K562 (cell line): ENCODE results near the gene DNAJB6. TPM values are rescaled to one million over a fixed set of nuclear protein-coding genes. Genes with fewer than 3 reads are reported as not detected.

ENCODE experiments used
- ATAC-seq: fragments of 200-7000 bp; cut with Tn5 transposase; 3 replicates; pipeline ENCODE4 v1.9.1; 2020; ENCODE audit warnings: moderate library complexity
- BruUV-seq: library from RNA; stranded (reverse); fragments of 400-500 nt; replicated peaks from 2 replicates; lab custom pipeline; 2021; lab: Mats Ljungman, UMichigan
- CTCF ChIA-PET: fragments of 300-600 bp; formaldehyde crosslinking; extraction: SDS; loops from one replicate; lab custom pipeline; 2021; ENCODE audit warnings: low intra/inter-chr PET ratio; lab: Yijun Ruan, JAX
- POLR2A ChIA-PET: fragments of 300-600, 350-650 bp; sonication (Branson Sonifier 250); formaldehyde crosslinking; extraction: SDS; loops from one replicate; lab custom pipeline; 2021; ENCODE audit warnings: antibody characterized with exemption, inconsistent platforms; lab: Yijun Ruan, JAX
- DNase-seq, 4 experiments: peaks; one replicate each; pipeline versions ENCODE4 v3.0.0 to v3.0.0-alpha.2; 2011 to 2018; ENCODE audit warnings: low spot score in 3 of 4, mixed read lengths in 3 of 4; ENCODE audit errors: extremely low read depth in 1 of 4
- FAIRE-seq: peaks from 2 replicates; lab custom pipeline; 2011; peaks lifted over from hg19 to GRCh38; lab: Jason Lieb, UNC
- H2AFZ ChIP-seq: 2 replicates; pipeline ENCODE4 v1.6.0; 2011; ENCODE audit warnings: low read depth, low read length, control low read depth, inconsistent platforms
- H3K27ac ChIP-seq: fragments of 200-600 bp; 3 replicates; pipeline ENCODE4 v1.8.0; 2011; ENCODE audit warnings: low read depth, mild to moderate bottlenecking, control low read depth, inconsistent platforms, low read length, moderate library complexity, mixed read lengths; ENCODE audit errors: extremely low read depth
- H3K27me3 ChIP-seq, 2 experiments: fragments of 300-600 bp in 1 of 2; 2 replicates in 1 of 2; 3 replicates in 1 of 2; pipeline versions ENCODE4 v1.6.0 to v1.8.0; 2011; ENCODE audit warnings: inconsistent platforms in 2 of 2, low read length in 2 of 2, mild to moderate bottlenecking in 1 of 2, mixed read lengths in 1 of 2, moderate library complexity in 1 of 2; ENCODE audit not compliant: control insufficient read depth in 2 of 2, insufficient read depth in 2 of 2
- H3K36me3 ChIP-seq: fragments of 300-600 bp; 3 replicates; pipeline ENCODE4 v1.8.0; 2011; ENCODE audit warnings: mild to moderate bottlenecking, low read length, inconsistent platforms; ENCODE audit not compliant: control insufficient read depth, insufficient read depth
- H3K4me1 ChIP-seq, 2 experiments: fragments of 200-600 bp in 1 of 2; replicated peaks in 1 of 2; 2 replicates in 1 of 2; 3 replicates in 1 of 2; pipeline versions ENCODE4 v1.5.1 to v1.8.0; 2011; ENCODE audit warnings: inconsistent platforms in 2 of 2, low read length in 2 of 2, mild to moderate bottlenecking in 1 of 2, mixed read lengths in 1 of 2, moderate library complexity in 1 of 2; ENCODE audit not compliant: control insufficient read depth in 2 of 2, insufficient read depth in 2 of 2
- H3K4me2 ChIP-seq: 2 replicates; pipeline ENCODE4 v1.6.1; 2011; ENCODE audit warnings: low read length, control low read depth, inconsistent platforms, mixed read lengths; ENCODE audit not compliant: insufficient read depth
- H3K4me3 ChIP-seq: fragments of 200-600 bp; sonication (generic), shearing (Covaris generic); 2 replicates; pipeline ENCODE4 v1.5.1; 2016; ENCODE audit warnings: control low read depth, inconsistent platforms
- H3K79me2 ChIP-seq: fragments of 200-600 bp; 3 replicates; pipeline ENCODE4 v1.8.0; 2011; ENCODE audit warnings: low read length, inconsistent platforms; ENCODE audit not compliant: control insufficient read depth, insufficient read depth
- H3K9ac ChIP-seq, 2 experiments: 2 replicates each; pipeline versions ENCODE4 v1.6.0 to v1.6.1; 2011; ENCODE audit warnings: low read depth in 2 of 2, low read length in 2 of 2, control low read depth in 1 of 2, inconsistent platforms in 1 of 2, mild to moderate bottlenecking in 1 of 2, mixed read lengths in 1 of 2; ENCODE audit not compliant: insufficient read depth in 1 of 2
- H3K9me1 ChIP-seq: one replicate; pipeline ENCODE4 v1.6.0; 2011; ENCODE audit warnings: inconsistent platforms, mild to moderate bottlenecking, low read length, moderate library complexity; ENCODE audit not compliant: control insufficient read depth, insufficient read depth
- H3K9me3 ChIP-seq: replicated peaks from 2 replicates; pipeline ENCODE4 v1.5.1; 2011; ENCODE audit warnings: low read depth, low read length, inconsistent platforms; ENCODE audit not compliant: control insufficient read depth, insufficient read depth
- H4K20me1 ChIP-seq: replicated peaks from 2 replicates; pipeline ENCODE4 v1.6.1; 2011; ENCODE audit warnings: low read length, inconsistent platforms, mixed read lengths; ENCODE audit not compliant: control insufficient read depth, insufficient read depth
- ARHGAP35 ChIP-seq: fragments of 450-650 bp; IDR thresholded peaks from 2 replicates; pipeline ENCODE4 v1.6.1; 2018; ENCODE audit not compliant: partially characterized antibody
- ARID4B ChIP-seq: sonication (generic); formaldehyde crosslinking; IDR thresholded peaks from 2 replicates; pipeline ENCODE4 v1.8.0; 2022; ENCODE audit warnings: mild to moderate bottlenecking, missing genetic modification reagents
- KDM4B ChIP-seq, 2 experiments: fragments of 450-650 bp in 1 of 2; sonication (generic) in 1 of 2; IDR thresholded peaks; 2 replicates each; pipeline ENCODE4 v1.6.1; 2016 to 2017; ENCODE audit warnings: borderline replicate concordance in 2 of 2, antibody characterized with exemption in 1 of 2, low read depth in 1 of 2, mild to moderate bottlenecking in 1 of 2
- LCOR ChIP-seq: sonication (generic); formaldehyde crosslinking; IDR thresholded peaks from 2 replicates; pipeline ENCODE4 v1.8.0; 2022; ENCODE audit warnings: mild to moderate bottlenecking, missing genetic modification reagents
- MXI1 ChIP-seq: IDR thresholded peaks from 2 replicates; pipeline ENCODE4 v1.6.1; 2011; ENCODE audit warnings: low read depth, mild to moderate bottlenecking, improper control_type of control experiment, low read length
- NBN ChIP-seq: fragments of 450-650 bp; IDR thresholded peaks from 2 replicates; pipeline ENCODE4 v1.6.1; 2016; ENCODE audit warnings: low read depth, mild to moderate bottlenecking
- POLR3A ChIP-seq: IDR thresholded peaks from 2 replicates; pipeline ENCODE4 v1.6.1; 2011; ENCODE audit warnings: borderline replicate concordance, mild to moderate bottlenecking, moderate library complexity; ENCODE audit not compliant: insufficient read length, insufficient read depth; ENCODE audit errors: extremely low read depth
- SUPT5H ChIP-seq: fragments of 450-650 bp; IDR thresholded peaks from 2 replicates; pipeline ENCODE4 v1.6.1; 2016
- ZNF134 ChIP-seq: fragments of 250-450 bp; sonication (Bioruptor Pico); conservative IDR thresholded peaks from 2 replicates; pipeline ENCODE4 v1.4.0; 2020
- ZNF696 ChIP-seq: fragments of 250-450 bp; sonication (Bioruptor Pico); conservative IDR thresholded peaks from 2 replicates; pipeline ENCODE4 v1.4.0; 2020; ENCODE audit warnings: mild to moderate bottlenecking, moderate library complexity
- WGBS: fragments of 100-300 bp; shearing (Covaris generic); methylation state at CpG from one replicate; pipeline ENCODE4 v1.1.6; 2016; ENCODE audit warnings: low coverage, mixed read lengths; ENCODE audit not compliant: insufficient coverage; ENCODE audit errors: missing lambda C conversion rate; 5-methylcytosine and 5-hydroxymethylcytosine counted together
- in situ Hi-C: fragments of 300-500 bp; cut with MboI; formaldehyde crosslinking; loops from 4 replicates; pipeline ENCODE4 v1.15.0; 2018; ENCODE audit warnings: inconsistent platforms, mixed read lengths
- intact Hi-C: fragments of 100-400 bp; cut with micrococcal nuclease; formaldehyde crosslinking; loops from 2 replicates; pipeline ENCODE4 v1.14.2; 2022
- polyA plus RNA-seq, 8 experiments: library from polyadenylated mRNA; depleted of rRNA in 4 of 8; stranded (reverse) in 5 of 8; unstranded in 3 of 8; fragments of >200 nt; fragmentation: Nextera tagmentation in 2 of 8; fragmentation: Illumina TruSeq in 1 of 8; extraction: Ambion mirVana in 2 of 8; extraction: Trizol in 1 of 8; gene quantifications; 2 replicates each; pipeline versions ENCODE4 v1.2.1 to v1.2.3, GENCODE V29; 2011 to 2014; ENCODE audit warnings: inconsistent platforms in 1 of 8, missing spikeins in 1 of 8
- total RNA-seq, 7 experiments: library from RNA; depleted of rRNA in 6 of 7; stranded (reverse); fragments of >200 nt in 6 of 7; fragmentation: Illumina TruSeq in 2 of 7; extraction: Trizol in 2 of 7; gene quantifications; 2 replicates each; pipeline versions ENCODE4 v1.2.1 to v1.2.3, GENCODE V29; 2011 to 2021; ENCODE audit warnings: low replicate concordance in 1 of 7
- TF ChIP-seq, protein P1 (sequence below), 2 experiments: fragments of 200-800 bp in 1 of 2; sonication (Bioruptor generic) in 1 of 2; sonication (generic) in 1 of 2; formaldehyde crosslinking in 1 of 2; IDR thresholded peaks in 1 of 2; conservative IDR thresholded peaks in 1 of 2; 2 replicates each; pipeline versions ENCODE4 v1.5.0 to v1.6.1; 2016 to 2020; ENCODE audit warnings: missing compliant biosample characterization in 1 of 2, missing genetic modification characterization in 1 of 2, missing genetic modification reagents in 1 of 2

The DNAJB6 gene
- total and polyA plus RNA-seq, 9 of the 15 experiments (the other 6 are each of a cell fraction or from before 2014, with no cell fraction given): 84.5 to 158 (median 135) TPM

DNA sequence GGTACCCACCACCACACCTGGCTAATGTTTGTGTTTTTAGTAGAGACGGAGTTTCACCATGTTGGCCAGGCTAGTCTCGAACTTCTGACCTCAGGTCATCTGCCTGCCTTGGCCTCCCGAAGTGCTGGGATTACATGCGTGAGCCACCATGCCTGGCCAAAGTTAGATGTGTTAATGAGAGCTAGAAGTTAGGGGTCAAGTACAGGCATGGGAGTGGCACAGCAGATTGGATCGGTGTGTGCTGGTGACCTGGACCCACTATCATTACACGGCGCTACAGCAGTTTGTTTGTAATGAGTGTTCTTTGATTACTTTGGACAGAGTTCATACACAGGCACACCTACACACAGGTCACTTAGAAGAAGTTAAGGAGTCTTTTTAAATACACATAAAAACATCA is 36.7 kb downstream of the DNAJB6 start (continued):
- no peak for TF ChIP-seq ARID4B (CRISPR knock-in tag)

- peaks cover 51% of the 10 kb centered on the region for H4K20me1 ChIP-seq
- no peak overlapping the region for H3K27ac ChIP-seq
- BruUV-seq: no TSS peak
- H3K4me3 ChIP-seq: no peak overlapping the region
- ATAC-seq (no peak), DNase-seq (no peak), FAIRE-seq (no peak)
- intact Hi-C loops (no loop called here), in situ Hi-C loops (no loop called here)
- no peak overlapping the region for H3K4me2 ChIP-seq
- no peaks in the 10 kb centered on the region for H3K27me3 ChIP-seq
- no peaks in the 10 kb centered on the region for H3K9me3 ChIP-seq
- WGBS: 88% methylated on average over 7 of the region's 7 CpGs
- H3K79me2 ChIP-seq: peaks cover 97% of the 10 kb centered on the region
- peaks cover 0 to 3% of the 10 kb centered on the region in 2 experiments; a peak in 2 of 5 replicates for H3K4me1 ChIP-seq
- CTCF ChIA-PET: interaction anchor here (0.6 kb wide), 1 partner anchor 329 kb away, joined by 3 read pairs; no protein-coding TSS in a partner anchor
- H2AFZ ChIP-seq: no peak overlapping the region
- peaks cover 14% of the 10 kb centered on the region for H3K9me1 ChIP-seq
- no peak overlapping the region for H3K9ac ChIP-seq
- TF ChIP-seq ZNF134 (CRISPR knock-in tag) (no peak), LCOR (CRISPR knock-in tag) (no peak), MXI1 (no peak), ZNF696 (CRISPR knock-in tag) (no peak), SUPT5H (no peak), KDM4B (IDR thresholded peaks at IDR 0.05; ENCODE audit: borderline replicate concordance in 2 of 2, low read depth in 1 of 2) (no peak), POLR3A (no peak), ARHGAP35 (no peak), NBN (no peak)
- TF ChIP-seq, protein P1, sequence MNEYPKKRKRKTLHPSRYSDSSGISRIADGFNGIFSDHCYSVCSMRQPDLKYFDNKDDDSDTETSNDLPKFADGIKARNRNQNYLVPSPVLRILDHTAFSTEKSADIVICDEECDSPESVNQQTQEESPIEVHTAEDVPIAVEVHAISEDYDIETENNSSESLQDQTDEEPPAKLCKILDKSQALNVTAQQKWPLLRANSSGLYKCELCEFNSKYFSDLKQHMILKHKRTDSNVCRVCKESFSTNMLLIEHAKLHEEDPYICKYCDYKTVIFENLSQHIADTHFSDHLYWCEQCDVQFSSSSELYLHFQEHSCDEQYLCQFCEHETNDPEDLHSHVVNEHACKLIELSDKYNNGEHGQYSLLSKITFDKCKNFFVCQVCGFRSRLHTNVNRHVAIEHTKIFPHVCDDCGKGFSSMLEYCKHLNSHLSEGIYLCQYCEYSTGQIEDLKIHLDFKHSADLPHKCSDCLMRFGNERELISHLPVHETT (CRISPR knock-in tag; conservative IDR thresholded peaks at IDR 0.05 in 1 of 2, IDR thresholded peaks at IDR 0.05 in 1 of 2): no peak
- TF ChIP-seq, all 486 proteins: peak for 0
- peaks cover 91% of the 10 kb centered on the region for H3K36me3 ChIP-seq
- POLR2A ChIA-PET: interaction anchor here (1.0 to 1.9 kb wide), 4 partner anchors 9 to 33 kb away, joined by 3 to 5 read pairs (median 4); no protein-coding TSS in a partner anchor
Observed at GRCh38 chr7:157375410-157375809, 38.6 kb downstream of the DNAJB6 start.
